ENCODE data around the gene DIRAS2.
"Not testable (repeated sequence)": the region's sequence is repeated elsewhere in the genome, so short reads cannot be mapped to it uniquely, and the experiment has no call there.

The DIRAS2 gene

GRCh38 chr9:90642570-90643539 is at the start of gene DIRAS2:
Gene DIRAS2, minus strand, starts transcription at chr9:90642824. Its CDS starts 28,997 bp downstream, at chr9:90613827.
- peak; percentile 93 for DNase-seq (ENCODE audit: low spot score)

GRCh38 chr9:90684736-90685135 is 42.1 kb upstream of the DIRAS2 start:
- peak; percentile 57 for DNase-seq (ENCODE audit: low spot score)

GRCh38 chr9:90684106-90684505 is 41.5 kb upstream of the DIRAS2 start:
- no peak for DNase-seq (ENCODE audit: low spot score)

- DNase-seq (ENCODE audit: low spot score) = no peak
These were observed 37.9 kb upstream of the DIRAS2 start for GRCh38 chr9:90680534-90680933.

- DNase-seq (ENCODE audit: low spot score) = no peak
These were observed 22.4 kb upstream of the DIRAS2 start for GRCh38 chr9:90665072-90665471.

GRCh38 chr9:90659650-90660364 is 17.2 kb upstream of the DIRAS2 start:
- no peak for DNase-seq (ENCODE audit: low spot score)

- no peak for DNase-seq (ENCODE audit: low spot score)
These were observed 16.2 kb upstream of the DIRAS2 start for GRCh38 chr9:90658783-90659182.

- no peak for DNase-seq (ENCODE audit: low spot score)
These were observed 15.6 kb upstream of the DIRAS2 start for GRCh38 chr9:90658181-90658580.

GRCh38 chr9:90656876-90657275 is 14.3 kb upstream of the DIRAS2 start:
- not testable (repeated sequence) for DNase-seq (ENCODE audit: low spot score)

- DNase-seq (ENCODE audit: low spot score) = no peak
These were observed 8.6 kb upstream of the DIRAS2 start for GRCh38 chr9:90651246-90651645.

GRCh38 chr9:90647843-90648242 is 5.2 kb upstream of the DIRAS2 start:
- DNase-seq (ENCODE audit: low spot score) = no peak

GRCh38 chr9:90645721-90646120 is 3.1 kb upstream of the DIRAS2 start:
- DNase-seq (ENCODE audit: low spot score) = no peak

GRCh38 chr9:90641884-90642487 is 638 bp downstream of the DIRAS2 start:
- DNase-seq (ENCODE audit: low spot score) = peak; percentile 59

GRCh38 chr9:90641086-90641485 is 1.5 kb downstream of the DIRAS2 start:
- no peak for DNase-seq (ENCODE audit: low spot score)

- no peak for DNase-seq (ENCODE audit: low spot score)
These were observed 2.3 kb downstream of the DIRAS2 start for GRCh38 chr9:90640361-90640760.

- DNase-seq (ENCODE audit: low spot score) = no peak
These were observed 5.0 kb downstream of the DIRAS2 start for GRCh38 chr9:90637626-90638025.

- no peak for DNase-seq (ENCODE audit: low spot score)
These were observed 9.9 kb downstream of the DIRAS2 start for GRCh38 chr9:90632647-90633207.

- no peak for DNase-seq (ENCODE audit: low spot score)
These were observed 10.7 kb downstream of the DIRAS2 start for GRCh38 chr9:90631964-90632363.

- DNase-seq (ENCODE audit: low spot score) = no peak
These were observed 12.6 kb downstream of the DIRAS2 start for GRCh38 chr9:90629991-90630390.

- DNase-seq (ENCODE audit: low spot score) = no peak
These were observed 13.3 kb downstream of the DIRAS2 start for GRCh38 chr9:90629354-90629753.

GRCh38 chr9:90616806-90617205 is 25.8 kb downstream of the DIRAS2 start:
- peak; percentile 25 for DNase-seq (ENCODE audit: low spot score)

- DNase-seq (ENCODE audit: low spot score) = no peak
These were observed 29.1 kb downstream of the DIRAS2 start for GRCh38 chr9:90613502-90613901.

All from Ammon's horn (tissue), 1 donor.